Left ventricle myocardium superior (tissue), 1 donor: ENCODE results near the gene GPR4. TPM values are rescaled to one million over a fixed set of nuclear protein-coding genes. Genes with fewer than 3 reads are reported as not detected.
A peak's percentile ranks its signal among the peaks of the same experiment; 100 is the strongest.

ENCODE experiments used
- ATAC-seq: fragments of 200-7000 bp; cut with Tn5 transposase; one replicate; pipeline ENCODE4 v1.9.1; 2020; ENCODE audit warnings: mild to moderate bottlenecking, moderate library complexity
- DNase-seq: peaks from one replicate; pipeline ENCODE4 v3.0.0-alpha.2; 2020
- intact Hi-C: fragments of 100-400 bp; cut with micrococcal nuclease; formaldehyde crosslinking; loops from one replicate; pipeline ENCODE4 v1.11.0; 2022
- long read RNA-seq: library from polyadenylated mRNA; unstranded; transcript quantifications from one replicate; pipeline ENCODE4 v2.0.0, GENCODE V29; 2021
- total RNA-seq: library from RNA; stranded (reverse); fragmentation: NEBNext Ultra II Directional; extraction: Animal tissue kit (Norgen Biotek cat#: 25700); gene quantifications from one replicate; pipeline ENCODE4 v1.2.1, GENCODE V29; 2021
- donor health status: DM: no; HTN: yes; CAD: no; lungs with severe emphysema.

The GPR4 gene
- 4.8 TPM for total RNA-seq
- long read RNA-seq, partial matches to known transcripts: 0 of 6 reads
- long read RNA-seq, other reads (novel, unspliced or antisense): 3 of 6 reads

- DNase-seq: peak; percentile 51
- intact Hi-C loops: no loop called here
These were observed at the start of gene GPR4 for GRCh38 chr19:45601524-45602374. GPR4 (minus strand) TSS chr19:45602212; CDS start chr19:45591866, 10,346 bp downstream.

GRCh38 chr19:45650722-45651121, 48.7 kb upstream of the GPR4 start:
- DNase-seq: no peak
- intact Hi-C loops: no loop called here
- ATAC-seq: no peak

More at GRCh38 chr19:45601524-45602374, at the start of gene GPR4:
- peak; percentile 67 for ATAC-seq

- no peak for DNase-seq
- ATAC-seq: no peak
- intact Hi-C loops: no loop called here
These were observed 44.3 kb upstream of the GPR4 start for GRCh38 chr19:45646345-45646698.

- peak; percentile 87 for DNase-seq
- intact Hi-C loops: no loop called here
- peak; percentile 81 for ATAC-seq
These were observed 43.8 kb upstream of the GPR4 start for GRCh38 chr19:45645631-45646344.

GRCh38 chr19:45645068-45645630, 43.1 kb upstream of the GPR4 start:
- intact Hi-C loops: no loop called here
- DNase-seq (peak; percentile 35), ATAC-seq (no peak)

- ATAC-seq (no peak), DNase-seq (no peak)
- intact Hi-C loops: loop anchor here (5.0 kb wide), 1 partner anchor 122 kb away; no protein-coding TSS in a partner anchor
These were observed 42.1 kb upstream of the GPR4 start for GRCh38 chr19:45643927-45644771.

GRCh38 chr19:45643024-45643926, 41.3 kb upstream of the GPR4 start:
- intact Hi-C loops: loop anchor here (5.0 kb wide), 1 partner anchor 121 kb away; no protein-coding TSS in a partner anchor
- peak; percentile 93 for DNase-seq
- peak; percentile 57 for ATAC-seq

GRCh38 chr19:45641274-45642105, 39.5 kb upstream of the GPR4 start:
- ATAC-seq (peak; percentile 44), DNase-seq (peak; percentile 77)
- intact Hi-C loops: loop anchor here (5.0 kb wide), 1 partner anchor 119 kb away; no protein-coding TSS in a partner anchor

- ATAC-seq: no peak
- no peak for DNase-seq
- intact Hi-C loops: loop anchor here (5.0 kb wide), 1 partner anchor 119 kb away; no protein-coding TSS in a partner anchor
These were observed 38.8 kb upstream of the GPR4 start for GRCh38 chr19:45640849-45641273.

- DNase-seq (peak; percentile 75), ATAC-seq (peak; percentile 59)
- intact Hi-C loops: no loop called here
These were observed 37.1 kb upstream of the GPR4 start, which contains the start of gene EML2 for GRCh38 chr19:45638930-45639729. EML2 (minus strand) TSS chr19:45639397; CDS start chr19:45639376, 21 bp downstream.

- intact Hi-C loops: no loop called here
- DNase-seq: no peak
- no peak for ATAC-seq
These were observed 36.1 kb upstream of the GPR4 start for GRCh38 chr19:45637890-45638667.

GRCh38 chr19:45636902-45637301, 34.9 kb upstream of the GPR4 start:
- no peak for ATAC-seq
- intact Hi-C loops: no loop called here
- DNase-seq: no peak

- ATAC-seq (no peak), DNase-seq (no peak)
- intact Hi-C loops: no loop called here
These were observed 34.3 kb upstream of the GPR4 start for GRCh38 chr19:45636275-45636674.

- intact Hi-C loops: no loop called here
- ATAC-seq (peak; percentile 95), DNase-seq (peak; percentile 83)
These were observed 30.6 kb upstream of the GPR4 start for GRCh38 chr19:45632468-45633196.

- DNase-seq: no peak
- no peak for ATAC-seq
- intact Hi-C loops: no loop called here
These were observed 28.5 kb upstream of the GPR4 start for GRCh38 chr19:45630463-45630862.
